Fibroblast of lung (primary cell): ENCODE data around the gene CYP4V2. TPM values are rescaled to one million over a fixed set of nuclear protein-coding genes. Genes with fewer than 3 reads are reported as not detected.

Experiments
- DNase-seq, 2 donors: peaks; one replicate each; pipeline versions ENCODE4 v3.0.0 to v3.0.0-alpha.2; 2010; ENCODE audit warnings: low read depth in 2 of 2
- H2AFZ ChIP-seq: 2 replicates; pipeline ENCODE4 v1.5.1; 2012; ENCODE audit warnings: low read length, control low read depth, inconsistent platforms
- H3K27ac ChIP-seq: 2 replicates; pipeline ENCODE4 v1.5.1; 2011; ENCODE audit warnings: low read length, control low read depth; ENCODE audit not compliant: insufficient read depth
- H3K27me3 ChIP-seq: 2 replicates; pipeline ENCODE4 v1.5.1; 2011; ENCODE audit warnings: mild to moderate bottlenecking, low read length; ENCODE audit not compliant: control insufficient read depth, insufficient read depth
- H3K36me3 ChIP-seq: 2 replicates; pipeline ENCODE4 v1.5.1; 2011; ENCODE audit warnings: low read length; ENCODE audit not compliant: control insufficient read depth, insufficient read depth
- H3K4me1 ChIP-seq: 2 replicates; pipeline ENCODE4 v1.5.1; 2011; ENCODE audit warnings: low read length; ENCODE audit not compliant: control insufficient read depth, insufficient read depth; ENCODE audit errors: extremely low read depth
- H3K4me2 ChIP-seq: 2 replicates; pipeline ENCODE4 v1.5.1; 2011; ENCODE audit warnings: low read length, control low read depth; ENCODE audit not compliant: insufficient read depth; ENCODE audit errors: extremely low read depth
- H3K4me3 ChIP-seq, 4 experiments: fragments of 200-600 bp in 1 of 4; sonication (generic) in 1 of 4; replicated peaks in 1 of 4; 2 replicates each; pipeline ENCODE4 v1.5.1; 2011 to 2016; ENCODE audit warnings: low read length in 4 of 4, low read depth in 3 of 4, mild to moderate bottlenecking in 3 of 4, control low read depth in 2 of 4, inconsistent platforms in 1 of 4, mixed read lengths in 1 of 4; ENCODE audit not compliant: insufficient read depth in 1 of 4; ENCODE audit errors: control extremely low read depth in 1 of 4
- H3K79me2 ChIP-seq: 2 replicates; pipeline ENCODE4 v1.5.1; 2012; ENCODE audit warnings: mild to moderate bottlenecking, low read length, inconsistent platforms; ENCODE audit not compliant: control insufficient read depth, insufficient read depth
- H3K9ac ChIP-seq: 2 replicates; pipeline ENCODE4 v1.5.1; 2011; ENCODE audit warnings: mild to moderate bottlenecking, low read length, control low read depth; ENCODE audit not compliant: insufficient read depth
- H3K9me3 ChIP-seq: 2 replicates; pipeline ENCODE4 v1.5.1; 2012; ENCODE audit warnings: low read depth, low read length; ENCODE audit not compliant: control insufficient read depth, insufficient read depth
- H4K20me1 ChIP-seq: 2 replicates; pipeline ENCODE4 v1.5.1; 2011; ENCODE audit warnings: low read length; ENCODE audit not compliant: control insufficient read depth, insufficient read depth; ENCODE audit errors: extremely low read depth
- EZH2 ChIP-seq: IDR thresholded peaks from 2 replicates; pipeline ENCODE4 v1.5.1; 2012; ENCODE audit warnings: low read length, control low read depth, mild to moderate bottlenecking; ENCODE audit errors: missing control alignments
- polyA plus RNA-seq, 2 donors: library from polyadenylated mRNA; depleted of rRNA in 1 of 2; stranded (reverse) in 1 of 2; unstranded in 1 of 2; fragments of >200 nt; gene quantifications; 2 replicates each; pipeline ENCODE4 v1.2.1, GENCODE V29; 2011 to 2012; ENCODE audit warnings: missing spikeins in 1 of 2
- total RNA-seq: library from RNA; depleted of rRNA; stranded (reverse); fragments of >200 nt; gene quantifications from 2 replicates; pipeline ENCODE4 v1.2.1, GENCODE V29; 2014
- TF ChIP-seq, protein P1 (sequence below), 2 donors: IDR thresholded peaks in 1 of 2; conservative IDR thresholded peaks in 1 of 2; 1 replicate in 1 of 2; 2 replicates in 1 of 2; pipeline ENCODE4 v1.5.1; 2011 to 2012; ENCODE audit warnings: low read length in 2 of 2, control low read depth in 1 of 2, inconsistent platforms in 1 of 2, low read depth in 1 of 2, mild to moderate bottlenecking in 1 of 2

Gene CYP4V2
- total and polyA plus RNA-seq, 2 donors (not counting 1 experiment from before 2014, with no cell fraction given), result 17.2 to 37.8 TPM

DNA sequence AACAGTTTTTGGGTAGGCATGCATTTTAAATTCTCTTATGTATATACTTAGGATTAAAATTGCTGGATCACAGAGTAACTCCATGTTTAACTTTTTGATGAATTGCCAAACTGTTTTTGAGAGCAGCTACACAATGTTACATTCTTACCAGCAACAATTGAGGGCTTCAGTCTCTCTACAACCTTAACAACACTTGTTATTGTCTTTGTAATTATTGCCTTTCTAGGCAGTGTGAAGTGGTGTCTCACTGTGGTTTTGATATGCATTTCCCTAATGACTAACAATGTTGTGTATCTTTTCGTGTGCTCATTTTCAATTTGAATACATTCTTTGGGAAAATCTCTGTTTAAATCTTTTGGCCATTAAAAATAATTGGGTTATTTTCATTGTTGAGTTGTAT, 57.3 kb downstream of the CYP4V2 start:
- Histone ChIP-seq H4K20me1 (no peaks in the 10 kb centered on the region), H3K4me2 (no peak overlapping the region), H3K9me3 (no peaks in the 10 kb centered on the region), H3K36me3 (no peaks in the 10 kb centered on the region), H3K4me3 (no peak overlapping the region), H3K27ac (no peak overlapping the region), H3K79me2 (no peaks in the 10 kb centered on the region), H2AFZ (no peak overlapping the region), H3K4me1 (no peaks in the 10 kb centered on the region), H3K27me3 (no peaks in the 10 kb centered on the region), H3K9ac (no peak overlapping the region)
- no peak for TF ChIP-seq EZH2
- TF ChIP-seq, protein P1, sequence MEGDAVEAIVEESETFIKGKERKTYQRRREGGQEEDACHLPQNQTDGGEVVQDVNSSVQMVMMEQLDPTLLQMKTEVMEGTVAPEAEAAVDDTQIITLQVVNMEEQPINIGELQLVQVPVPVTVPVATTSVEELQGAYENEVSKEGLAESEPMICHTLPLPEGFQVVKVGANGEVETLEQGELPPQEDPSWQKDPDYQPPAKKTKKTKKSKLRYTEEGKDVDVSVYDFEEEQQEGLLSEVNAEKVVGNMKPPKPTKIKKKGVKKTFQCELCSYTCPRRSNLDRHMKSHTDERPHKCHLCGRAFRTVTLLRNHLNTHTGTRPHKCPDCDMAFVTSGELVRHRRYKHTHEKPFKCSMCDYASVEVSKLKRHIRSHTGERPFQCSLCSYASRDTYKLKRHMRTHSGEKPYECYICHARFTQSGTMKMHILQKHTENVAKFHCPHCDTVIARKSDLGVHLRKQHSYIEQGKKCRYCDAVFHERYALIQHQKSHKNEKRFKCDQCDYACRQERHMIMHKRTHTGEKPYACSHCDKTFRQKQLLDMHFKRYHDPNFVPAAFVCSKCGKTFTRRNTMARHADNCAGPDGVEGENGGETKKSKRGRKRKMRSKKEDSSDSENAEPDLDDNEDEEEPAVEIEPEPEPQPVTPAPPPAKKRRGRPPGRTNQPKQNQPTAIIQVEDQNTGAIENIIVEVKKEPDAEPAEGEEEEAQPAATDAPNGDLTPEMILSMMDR (conservative IDR thresholded peaks at IDR 0.05 in 1 of 2, IDR thresholded peaks at IDR 0.05 in 1 of 2; ENCODE audit: low read depth in 1 of 2, low read length in 2 of 2), result no peak
- no peak for DNase-seq

DNA sequence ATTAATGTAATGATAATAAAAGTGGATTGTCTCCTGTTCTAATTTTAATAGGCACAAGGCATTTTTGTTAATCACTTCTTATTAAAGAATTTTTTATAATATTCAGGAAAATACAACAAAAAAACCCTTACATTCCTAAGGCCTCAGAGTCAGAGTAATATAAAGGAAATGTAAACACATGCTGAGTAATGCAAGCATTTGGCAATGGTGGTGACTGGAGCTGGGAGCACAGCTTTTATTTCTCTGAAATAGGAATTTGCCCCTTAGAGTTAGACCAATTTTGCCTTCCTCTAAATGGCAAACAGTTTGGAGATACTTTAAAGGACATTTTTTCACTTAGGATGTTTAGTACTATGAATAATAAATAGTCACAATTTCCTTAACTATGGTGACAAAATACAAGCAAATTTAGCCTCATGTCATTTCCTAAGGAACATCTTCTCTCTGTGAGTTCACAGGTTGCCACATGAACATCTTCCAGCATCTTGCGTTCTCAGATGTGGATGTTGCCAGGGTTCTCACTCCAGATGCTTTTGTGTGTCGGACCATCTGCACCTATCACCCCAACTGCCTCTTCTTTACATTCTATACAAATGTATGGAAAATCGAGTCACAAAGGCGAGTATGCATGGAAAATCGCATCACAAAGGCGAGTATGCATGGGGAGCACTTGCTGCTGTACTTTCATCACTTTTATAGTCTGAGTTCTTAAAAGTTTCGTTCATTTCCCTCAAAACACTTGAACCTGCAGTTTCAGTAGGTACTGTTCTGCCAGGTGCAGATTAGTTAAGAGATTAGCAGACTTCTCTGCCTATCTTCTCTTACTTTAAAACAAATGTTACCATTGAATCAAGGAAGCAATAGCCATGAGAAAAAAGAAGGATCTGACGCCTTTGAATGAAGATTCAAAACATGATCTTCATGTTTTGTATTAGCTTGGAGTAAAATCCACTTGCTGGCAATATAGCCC, 58.7 kb downstream of the CYP4V2 start:
- Histone ChIP-seq H3K9ac (no peak overlapping the region), H3K4me1 (no peaks in the 10 kb centered on the region), H4K20me1 (no peaks in the 10 kb centered on the region), H2AFZ (no peak overlapping the region), H3K27ac (no peak overlapping the region), H3K36me3 (no peaks in the 10 kb centered on the region), H3K27me3 (no peaks in the 10 kb centered on the region), H3K4me2 (peak overlapping the region; percentile 17), H3K9me3 (no peaks in the 10 kb centered on the region), H3K4me3 (no peak overlapping the region), H3K79me2 (no peaks in the 10 kb centered on the region)
- TF ChIP-seq, protein P1 (conservative IDR thresholded peaks at IDR 0.05 in 1 of 2, IDR thresholded peaks at IDR 0.05 in 1 of 2; ENCODE audit: low read depth in 1 of 2, low read length in 2 of 2), result no peak
- TF ChIP-seq EZH2, result no peak
- peak; percentile 35 to 80 for DNase-seq

DNA sequence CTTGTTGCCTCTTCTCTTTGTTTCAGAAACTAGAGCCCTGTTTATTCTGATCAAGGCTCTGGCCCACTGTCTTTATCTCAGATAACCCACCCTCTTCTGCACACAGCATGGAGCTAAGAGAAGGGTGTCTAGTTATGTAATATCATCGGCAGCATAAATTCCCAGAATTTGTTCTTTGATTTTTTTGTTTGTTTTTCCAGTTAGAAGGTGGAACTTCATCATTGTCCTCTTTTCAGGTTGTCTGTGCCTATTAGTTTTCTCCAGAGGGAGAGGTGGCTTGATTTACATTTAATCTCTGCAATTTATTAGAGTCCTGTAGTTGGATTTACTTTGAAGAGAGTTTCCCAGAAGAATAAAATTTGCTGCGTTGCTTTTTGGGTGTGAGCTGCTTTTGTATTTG, 59.4 kb downstream of the CYP4V2 start:
- Histone ChIP-seq H3K79me2 (no peaks in the 10 kb centered on the region), H2AFZ (no peak overlapping the region), H3K36me3 (no peaks in the 10 kb centered on the region), H3K4me3 (no peak overlapping the region), H3K9ac (no peak overlapping the region), H3K9me3 (no peaks in the 10 kb centered on the region), H4K20me1 (no peaks in the 10 kb centered on the region), H3K27me3 (no peaks in the 10 kb centered on the region), H3K4me2 (no peak overlapping the region), H3K4me1 (no peaks in the 10 kb centered on the region), H3K27ac (no peak overlapping the region)
- no peak for DNase-seq
- TF ChIP-seq EZH2, result no peak
- TF ChIP-seq, protein P1 (conservative IDR thresholded peaks at IDR 0.05 in 1 of 2, IDR thresholded peaks at IDR 0.05 in 1 of 2; ENCODE audit: low read depth in 1 of 2, low read length in 2 of 2), result no peak
